Medulla oblongata (tissue), 1 donor: ENCODE measurements around the gene DACH2.
"Not testable (repeated sequence)": the region's sequence is repeated elsewhere in the genome, so short reads cannot be mapped to it uniquely, and the experiment has no call there.

Experiments
- DNase-seq: peaks from one replicate; pipeline ENCODE4 v3.0.0-alpha.2; 2015; ENCODE audit errors: extremely low spot score

Gene DACH2

DNA sequence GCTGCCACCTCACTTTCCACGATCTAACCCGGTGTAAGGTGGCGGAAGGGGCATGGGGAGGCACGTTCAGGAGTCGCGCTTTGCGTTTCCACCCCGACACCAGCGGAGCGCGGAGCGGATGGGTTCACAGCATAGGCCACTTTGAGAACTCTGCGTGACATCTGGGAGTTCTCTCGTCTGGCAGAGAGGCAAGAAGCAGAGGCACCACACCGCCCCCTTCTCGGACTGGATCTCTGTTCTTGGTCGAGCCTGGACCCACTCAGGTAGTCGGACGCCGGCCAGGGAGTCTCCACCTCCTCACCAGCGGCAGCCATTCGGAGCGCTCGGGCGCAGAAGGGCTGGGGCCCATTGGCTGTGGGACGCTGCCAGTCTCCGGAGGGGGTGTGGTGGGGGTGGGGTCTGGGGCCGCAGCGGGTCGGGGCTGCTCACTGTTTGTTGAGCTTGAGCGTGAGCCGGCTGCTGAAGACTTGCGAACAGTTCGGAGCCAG lies at the start of gene DACH2:
DACH2 (plus strand) TSS at position 428 of the 488 bp plus-strand sequence.
- DNase-seq: peak; percentile 80

DNA sequence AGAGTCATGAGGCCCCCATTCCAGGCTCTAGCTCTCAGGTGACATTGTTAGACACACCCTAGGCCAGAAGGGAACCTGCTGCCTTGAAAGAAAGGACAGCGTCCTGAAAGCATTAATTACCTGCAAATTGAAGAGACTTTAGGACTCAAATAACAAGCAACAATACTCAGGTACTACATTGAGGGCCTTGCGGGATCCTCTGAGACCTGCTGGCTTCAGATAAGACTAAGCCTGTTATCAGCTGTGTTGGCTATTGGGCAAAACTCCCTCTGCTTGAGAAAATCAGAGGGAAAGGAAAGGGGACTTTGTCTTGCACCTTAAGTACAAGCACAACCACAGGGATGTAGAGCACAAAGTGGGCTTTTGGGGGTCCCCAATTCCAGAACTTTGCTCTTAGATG lies 45.9 kb upstream of the DACH2 start:
- DNase-seq: no peak

- no peak for DNase-seq
These were observed 45.2 kb upstream of the DACH2 start for GRCh38 chrX:86103061-86103460.

GRCh38 chrX:86104526-86104925 lies 43.7 kb upstream of the DACH2 start:
- DNase-seq: no peak

DNA sequence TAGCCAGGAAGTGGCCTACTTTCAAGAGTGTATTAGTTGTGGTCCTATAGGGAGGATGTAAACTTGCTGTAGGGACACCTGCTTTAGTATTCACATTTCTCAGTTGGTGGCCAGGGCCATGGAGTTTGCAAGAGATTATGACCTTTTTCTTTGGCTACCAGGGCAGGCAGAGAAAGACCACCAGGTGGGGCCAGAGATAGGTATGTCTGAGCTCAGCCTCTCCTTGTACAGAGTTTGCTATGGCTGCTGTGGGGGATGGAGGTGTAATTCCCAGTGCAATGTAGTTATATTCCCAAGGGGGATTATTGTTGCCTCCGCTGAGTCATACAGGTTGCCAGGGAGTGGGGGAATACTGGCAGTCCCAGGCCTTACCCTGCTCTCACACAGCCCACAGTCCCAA lies 26.3 kb upstream of the DACH2 start:
- DNase-seq: no peak

DNA sequence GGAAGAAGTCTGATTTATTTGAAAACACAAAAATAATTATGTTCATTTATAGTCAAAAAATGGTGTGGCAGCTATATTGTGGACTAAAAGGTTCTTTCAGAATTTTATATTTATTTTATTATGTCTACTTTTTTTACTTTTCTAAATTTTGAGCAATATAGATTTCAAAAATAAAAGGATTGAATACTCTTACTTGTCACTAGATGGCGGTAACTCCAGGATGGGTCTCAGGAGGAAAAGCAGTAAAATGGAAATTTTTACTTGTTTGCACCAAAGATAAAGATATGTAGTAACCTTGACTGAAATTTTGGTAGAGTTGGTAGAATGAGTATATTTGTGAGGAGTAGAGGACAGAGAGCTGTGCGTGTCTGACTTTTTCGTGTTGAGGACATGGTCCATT lies 14.5 kb upstream of the DACH2 start:
- no peak for DNase-seq

DNA sequence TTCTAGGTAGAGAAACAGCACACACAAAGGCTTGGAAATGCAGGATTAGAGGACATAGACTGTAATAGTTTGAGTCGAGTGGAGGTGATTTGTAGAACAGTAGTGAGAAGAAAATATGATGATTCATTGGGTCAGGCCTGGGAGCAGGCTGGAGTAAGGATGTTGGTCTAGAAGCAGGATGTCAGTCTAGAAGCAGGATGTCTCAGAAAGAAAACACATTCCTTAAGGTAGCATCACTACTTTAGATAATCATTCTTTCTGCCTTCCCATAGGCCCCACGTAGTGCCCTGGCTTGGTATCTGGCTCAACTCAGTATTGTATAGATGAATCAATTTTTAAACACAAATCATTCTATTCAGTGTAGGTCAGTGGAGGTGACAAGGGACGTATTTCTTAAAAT lies 11.2 kb upstream of the DACH2 start:
- DNase-seq: no peak

GRCh38 chrX:86141786-86142185 lies 6.5 kb upstream of the DACH2 start:
- no peak for DNase-seq

- no peak for DNase-seq
These were observed 2.1 kb upstream of the DACH2 start for GRCh38 chrX:86146102-86146501.

DNA sequence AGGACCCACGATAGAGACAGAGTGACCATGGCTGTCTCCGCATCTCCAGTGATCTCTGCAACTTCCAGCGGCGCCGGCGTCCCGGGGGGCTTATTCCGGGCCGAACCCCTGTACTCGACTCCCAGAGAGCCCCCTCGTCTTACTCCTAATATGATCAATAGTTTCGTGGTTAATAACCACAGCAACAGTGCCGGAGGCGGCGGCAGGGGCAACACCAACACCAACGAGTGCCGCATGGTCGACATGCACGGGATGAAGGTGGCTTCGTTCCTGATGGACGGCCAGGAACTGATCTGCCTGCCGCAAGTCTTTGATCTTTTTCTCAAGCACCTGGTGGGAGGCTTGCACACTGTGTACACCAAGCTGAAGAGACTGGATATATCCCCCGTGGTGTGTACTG lies 343 bp downstream of the DACH2 start:
- no peak for DNase-seq

DNA sequence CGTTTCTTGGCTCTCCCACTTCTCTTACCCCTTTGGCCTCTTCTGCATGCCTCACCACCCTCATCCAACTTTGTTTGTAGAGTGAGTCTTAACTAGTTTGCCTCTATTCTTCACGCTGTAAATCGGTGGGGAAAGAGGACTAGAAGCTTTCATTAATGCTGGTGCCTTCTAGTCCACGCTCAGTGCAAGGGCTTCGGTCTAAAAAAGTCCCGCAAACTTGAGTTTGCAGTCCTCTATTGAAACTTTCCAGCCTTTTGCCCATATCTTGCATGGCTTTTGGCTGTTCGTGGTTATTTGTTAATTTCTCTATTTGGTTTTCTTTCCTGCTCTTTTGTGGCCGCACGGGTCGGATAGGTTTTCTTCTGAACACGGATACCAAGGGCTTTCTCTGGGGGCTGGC lies 868 bp downstream of the DACH2 start:
- DNase-seq: no peak

- no peak for DNase-seq
These were observed 6.3 kb downstream of the DACH2 start for GRCh38 chrX:86154553-86154952.

GRCh38 chrX:86171366-86171765 lies 23.1 kb downstream of the DACH2 start:
- peak; percentile 2 for DNase-seq

GRCh38 chrX:86178906-86179305 lies 30.7 kb downstream of the DACH2 start:
- DNase-seq: no peak

- DNase-seq: not testable (repeated sequence)
These were observed 33.1 kb downstream of the DACH2 start for GRCh38 chrX:86181325-86181724.

- no peak for DNase-seq
These were observed 44.6 kb downstream of the DACH2 start for GRCh38 chrX:86192827-86193226.

GRCh38 chrX:86194758-86195157 lies 46.5 kb downstream of the DACH2 start:
- no peak for DNase-seq

DNA sequence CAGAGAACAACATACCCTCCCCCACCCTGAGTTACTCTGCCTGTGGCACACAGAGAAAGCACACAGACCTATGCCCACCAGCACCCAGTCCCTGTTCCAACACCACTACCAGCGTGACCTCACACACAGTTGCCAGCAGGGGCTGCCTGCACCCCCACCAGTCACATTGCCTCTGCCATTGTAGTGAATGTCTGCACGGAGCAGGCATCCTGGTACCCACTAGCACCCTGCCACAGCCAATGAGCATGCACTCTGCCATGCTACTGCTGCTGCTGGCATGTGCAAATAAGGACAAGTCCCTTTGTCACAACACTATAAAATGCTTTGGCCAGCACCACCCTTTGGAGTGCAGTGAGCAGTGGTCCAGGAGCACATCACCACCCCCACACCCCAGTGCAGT lies 47.1 kb downstream of the DACH2 start:
- DNase-seq: no peak

- DNase-seq: no peak
These were observed 49.6 kb downstream of the DACH2 start for GRCh38 chrX:86197815-86198214.

DNA sequence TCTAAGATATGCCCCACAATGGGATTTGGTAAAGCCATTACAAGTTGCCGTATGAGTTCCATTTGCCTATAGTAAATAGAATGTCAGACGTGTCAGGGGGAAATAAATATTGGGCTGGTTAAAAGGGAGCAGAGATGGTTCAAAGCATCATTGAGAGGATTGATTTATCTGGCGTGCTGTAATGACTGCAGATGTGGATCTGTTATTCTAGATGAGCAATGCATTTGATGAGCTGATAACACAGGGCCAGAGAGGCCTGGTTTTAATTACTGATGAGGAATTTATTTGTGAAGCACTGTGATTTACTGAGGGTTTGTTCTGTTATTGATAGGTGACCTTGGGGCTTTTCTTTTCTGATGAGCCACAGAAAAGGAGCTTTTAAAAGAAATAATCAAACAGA lies 62.5 kb downstream of the DACH2 start:
- DNase-seq: no peak

GRCh38 chrX:86215260-86215659 lies 67.0 kb downstream of the DACH2 start:
- no peak for DNase-seq

- no peak for DNase-seq
These were observed 89.2 kb downstream of the DACH2 start for GRCh38 chrX:86237482-86237881.

DNA sequence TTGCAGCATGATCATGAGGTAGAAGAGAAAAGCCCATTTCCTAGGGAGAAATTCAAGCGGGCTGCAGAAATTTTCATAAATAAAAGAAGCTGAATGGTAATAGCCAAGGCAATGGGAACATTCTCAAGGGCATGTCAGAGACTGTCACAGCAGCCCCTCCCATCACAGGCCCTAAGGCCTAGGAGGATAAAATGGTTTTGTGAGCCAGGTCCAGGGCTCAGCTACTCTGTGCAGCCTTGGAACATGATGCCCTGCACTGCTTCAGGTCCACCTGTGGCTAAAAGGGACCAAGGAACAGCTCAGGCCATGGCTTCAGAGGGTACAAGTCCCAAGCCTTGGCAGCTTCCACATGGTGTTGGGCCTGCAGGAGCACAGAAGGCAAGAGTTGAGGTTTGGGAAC lies 93.3 kb downstream of the DACH2 start:
- DNase-seq: no peak

DNA sequence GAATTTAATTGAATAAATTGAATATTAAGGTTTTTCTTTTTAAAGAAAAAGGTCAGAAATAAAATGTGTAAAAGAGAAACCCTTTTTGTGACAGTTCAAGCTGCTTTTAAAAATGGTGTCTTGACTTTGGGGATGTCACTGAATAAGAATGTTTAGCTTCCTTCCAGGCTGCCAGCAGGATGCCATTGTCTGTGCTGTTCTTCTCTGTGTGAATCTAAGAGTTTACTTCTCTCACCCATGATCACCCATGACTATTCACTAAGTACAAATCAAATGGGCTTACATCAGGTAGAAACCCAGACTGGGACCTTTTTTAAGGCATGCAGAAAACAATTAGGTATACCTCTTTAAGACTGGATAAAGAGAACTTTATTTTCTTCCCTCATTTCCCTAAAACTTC lies 115.3 kb downstream of the DACH2 start:
- no peak for DNase-seq

DNA sequence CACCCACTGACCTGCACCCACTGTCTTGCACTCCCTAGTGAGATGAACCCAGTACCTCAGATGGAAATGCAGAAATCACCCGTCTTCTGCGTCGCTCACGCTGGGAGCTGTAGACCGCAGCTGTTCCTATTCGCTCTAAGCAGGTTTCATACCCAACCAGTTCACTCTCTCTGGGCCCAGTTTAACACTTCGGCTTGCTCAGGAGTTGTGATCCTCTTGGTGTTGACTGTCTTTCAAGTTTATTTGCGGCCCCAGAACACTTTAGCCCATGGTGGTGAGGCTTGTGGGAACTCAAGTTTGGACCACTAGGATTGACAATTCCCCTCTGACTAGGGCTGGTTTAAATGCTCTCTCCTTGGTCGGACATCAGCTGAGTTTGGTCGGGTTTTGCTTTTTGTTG lies 147.0 kb downstream of the DACH2 start:
- no peak for DNase-seq
